Fibroblast of pulmonary artery (primary cell): ENCODE results near the gene PCDHGC3.

ENCODE experiments used
- DNase-seq: peaks from one replicate; pipeline ENCODE4 v3.0.0-alpha.2; 2010; ENCODE audit warnings: low read depth
- H3K4me3 ChIP-seq: replicated peaks from 2 replicates; pipeline ENCODE4 v1.5.1; 2011; ENCODE audit warnings: low read depth, mild to moderate bottlenecking, control low read depth, low read length, moderate library complexity
- TF ChIP-seq, protein P1 (sequence below): IDR thresholded peaks from 2 replicates; pipeline ENCODE4 v1.5.1; 2011; ENCODE audit warnings: mild to moderate bottlenecking, control low read depth, low read length, inconsistent platforms; ENCODE audit errors: missing control alignments

The PCDHGC3 gene

DNA sequence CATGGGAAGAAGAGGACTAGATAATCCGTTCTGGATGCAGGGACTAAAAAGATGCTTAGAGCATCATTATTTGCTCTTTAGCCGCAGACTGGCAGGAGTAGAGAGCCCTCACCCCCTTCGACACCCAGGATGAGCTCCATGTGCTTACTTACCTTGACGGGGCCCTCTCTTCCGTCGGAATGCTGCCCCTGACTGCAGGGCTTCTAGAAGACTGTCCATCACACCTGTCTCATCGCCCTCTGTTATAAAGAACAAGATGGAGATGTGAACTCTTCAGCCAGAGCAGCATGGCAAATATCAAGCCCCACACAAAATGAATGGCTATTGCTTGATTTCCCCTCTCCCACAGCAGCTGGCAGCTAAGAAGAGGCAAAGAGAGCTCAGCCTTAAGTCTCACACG is 48.2 kb downstream of the PCDHGC3 start:
- H3K4me3 ChIP-seq: no peak overlapping the region
- TF ChIP-seq, protein P1, sequence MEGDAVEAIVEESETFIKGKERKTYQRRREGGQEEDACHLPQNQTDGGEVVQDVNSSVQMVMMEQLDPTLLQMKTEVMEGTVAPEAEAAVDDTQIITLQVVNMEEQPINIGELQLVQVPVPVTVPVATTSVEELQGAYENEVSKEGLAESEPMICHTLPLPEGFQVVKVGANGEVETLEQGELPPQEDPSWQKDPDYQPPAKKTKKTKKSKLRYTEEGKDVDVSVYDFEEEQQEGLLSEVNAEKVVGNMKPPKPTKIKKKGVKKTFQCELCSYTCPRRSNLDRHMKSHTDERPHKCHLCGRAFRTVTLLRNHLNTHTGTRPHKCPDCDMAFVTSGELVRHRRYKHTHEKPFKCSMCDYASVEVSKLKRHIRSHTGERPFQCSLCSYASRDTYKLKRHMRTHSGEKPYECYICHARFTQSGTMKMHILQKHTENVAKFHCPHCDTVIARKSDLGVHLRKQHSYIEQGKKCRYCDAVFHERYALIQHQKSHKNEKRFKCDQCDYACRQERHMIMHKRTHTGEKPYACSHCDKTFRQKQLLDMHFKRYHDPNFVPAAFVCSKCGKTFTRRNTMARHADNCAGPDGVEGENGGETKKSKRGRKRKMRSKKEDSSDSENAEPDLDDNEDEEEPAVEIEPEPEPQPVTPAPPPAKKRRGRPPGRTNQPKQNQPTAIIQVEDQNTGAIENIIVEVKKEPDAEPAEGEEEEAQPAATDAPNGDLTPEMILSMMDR: no peak
- DNase-seq: no peak

DNA sequence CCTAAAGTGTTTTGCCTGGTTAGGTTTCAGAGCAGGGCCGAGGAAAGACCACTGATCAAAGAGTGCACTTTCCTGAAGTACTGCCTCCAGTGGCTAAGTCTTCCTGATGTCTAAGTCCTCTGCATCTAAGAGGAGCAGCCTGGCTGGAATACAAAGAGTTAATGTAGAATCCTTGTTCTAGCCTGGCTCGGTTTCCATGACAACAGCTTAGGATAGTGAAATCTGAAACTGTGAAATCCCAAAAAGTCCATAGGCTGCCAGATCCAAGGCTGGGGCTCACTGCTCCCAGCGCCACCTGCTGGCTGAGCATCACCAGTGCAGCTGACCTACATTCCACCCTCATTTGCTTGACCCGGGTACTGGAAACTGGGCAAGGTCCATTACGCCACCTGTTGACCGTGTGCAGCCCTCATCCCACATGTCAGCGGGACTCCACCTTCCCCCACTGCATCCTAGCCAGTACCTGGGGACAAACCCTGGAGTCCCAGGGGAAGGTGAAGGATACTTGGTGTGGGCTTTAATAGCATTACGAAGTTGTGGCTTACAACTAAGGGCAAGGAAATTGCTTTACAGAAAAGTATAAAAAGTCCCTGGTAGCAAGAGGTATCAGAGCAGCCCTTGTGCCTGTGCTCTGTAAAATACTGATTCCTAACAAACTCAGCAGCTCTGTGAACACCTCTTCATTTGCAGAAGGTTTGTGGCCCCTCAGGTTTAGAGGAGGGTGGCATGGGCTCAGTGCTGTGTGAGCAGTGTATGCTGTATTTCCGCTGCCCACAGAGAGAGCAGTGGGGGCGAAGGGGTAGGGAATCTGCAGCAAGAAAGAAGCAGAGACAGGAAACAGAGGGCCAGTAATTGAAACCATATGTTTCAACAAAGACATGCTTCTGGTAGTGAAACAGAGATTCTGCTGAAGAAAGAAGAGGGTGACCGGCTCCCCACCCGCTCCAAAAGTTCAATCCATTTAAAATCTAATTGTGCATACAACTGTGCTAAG is 49.1 kb downstream of the PCDHGC3 start:
- no peak overlapping the region for H3K4me3 ChIP-seq
- TF ChIP-seq, protein P1: no peak
- DNase-seq: peak; percentile 98

DNA sequence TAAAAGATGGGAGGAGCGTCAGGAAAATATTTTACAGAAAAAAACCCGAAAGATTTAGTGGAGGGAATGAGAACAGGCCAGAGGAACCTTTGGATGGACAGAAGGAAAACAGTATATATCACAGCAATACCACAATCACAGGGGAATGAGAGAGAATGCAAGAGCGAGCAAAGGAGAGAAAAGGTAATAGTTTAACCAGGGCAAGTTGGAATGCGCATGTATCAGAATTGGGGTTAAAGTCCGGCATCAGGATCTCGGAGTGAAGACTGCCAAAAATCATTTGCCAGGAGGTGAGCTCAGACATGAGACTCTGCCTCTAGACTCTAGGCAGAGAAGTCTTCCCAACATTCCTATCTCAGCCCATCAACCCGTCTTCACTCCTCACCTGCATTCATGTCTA is 49.9 kb downstream of the PCDHGC3 start:
- no peak overlapping the region for H3K4me3 ChIP-seq
- TF ChIP-seq, protein P1: no peak
- no peak for DNase-seq

DNA sequence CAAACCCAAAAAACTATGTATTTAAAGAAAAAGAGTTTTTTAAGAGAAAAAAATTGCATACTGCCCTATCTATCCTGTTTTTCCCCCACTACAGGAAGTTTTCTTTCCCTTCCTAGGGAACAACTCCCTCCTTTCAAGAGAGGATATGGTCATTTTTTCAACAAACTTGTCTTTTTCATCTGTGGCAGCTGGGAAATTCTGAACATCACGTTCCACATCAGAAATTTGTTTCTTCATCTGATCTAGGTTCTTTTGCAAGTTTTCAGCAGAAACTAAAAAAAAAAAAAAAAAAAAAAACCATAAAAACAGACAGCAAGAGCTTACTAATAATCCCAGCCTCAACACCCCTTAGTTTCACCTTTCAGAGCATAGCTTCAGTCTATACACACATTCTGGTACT is 51.7 kb downstream of the PCDHGC3 start:
- TF ChIP-seq, protein P1: no peak
- DNase-seq: no peak
- no peak overlapping the region for H3K4me3 ChIP-seq
